Measurements from ENCODE around the gene CRAT.
"Not testable (repeated sequence)": the region's sequence is repeated elsewhere in the genome, so short reads cannot be mapped to it uniquely, and the experiment has no call there.

The CRAT gene

DNA sequence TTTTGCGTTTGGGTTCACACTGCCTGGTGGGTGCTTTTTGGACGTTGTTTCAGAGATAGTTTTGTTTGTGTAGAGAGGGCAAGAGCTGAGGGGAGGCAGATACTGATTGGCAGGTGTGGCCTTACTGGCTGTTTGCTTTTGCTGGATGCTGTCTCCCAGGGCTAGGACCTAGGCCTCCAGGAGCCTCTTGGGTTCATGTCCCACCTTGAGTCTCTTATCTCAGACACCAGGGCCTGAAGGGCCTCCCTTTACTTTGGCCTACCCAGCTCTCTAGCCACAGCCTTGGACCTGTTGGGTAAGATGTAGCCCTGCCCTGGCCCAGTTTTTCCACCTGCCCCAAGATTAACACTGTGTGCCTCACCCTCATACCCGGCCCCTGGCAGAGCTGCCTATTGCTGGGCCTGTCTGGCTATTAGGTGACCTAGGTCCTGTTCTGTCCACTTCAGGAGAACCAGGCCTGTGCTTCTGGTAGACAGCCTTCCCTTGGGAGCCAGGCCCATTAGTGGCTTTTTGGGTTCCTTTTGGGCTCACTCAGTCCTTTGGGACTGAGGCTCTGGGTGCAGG lies 14.0 kb upstream of the CRAT start:
- Histone ChIP-seq H3K27me3 (ENCODE audit: insufficient read depth, poor library complexity, severe bottlenecking) (no peaks in the 10 kb centered on the region), H3K27ac (replicated peaks) (no peak overlapping the region), H3K4me3 (replicated peaks; ENCODE audit: insufficient read depth, low read length) (no peak overlapping the region)
- DNase-seq (ENCODE audit: low read depth in 1 of 2, low spot score in 1 of 2) = no peak
- TF ChIP-seq, protein P1, sequence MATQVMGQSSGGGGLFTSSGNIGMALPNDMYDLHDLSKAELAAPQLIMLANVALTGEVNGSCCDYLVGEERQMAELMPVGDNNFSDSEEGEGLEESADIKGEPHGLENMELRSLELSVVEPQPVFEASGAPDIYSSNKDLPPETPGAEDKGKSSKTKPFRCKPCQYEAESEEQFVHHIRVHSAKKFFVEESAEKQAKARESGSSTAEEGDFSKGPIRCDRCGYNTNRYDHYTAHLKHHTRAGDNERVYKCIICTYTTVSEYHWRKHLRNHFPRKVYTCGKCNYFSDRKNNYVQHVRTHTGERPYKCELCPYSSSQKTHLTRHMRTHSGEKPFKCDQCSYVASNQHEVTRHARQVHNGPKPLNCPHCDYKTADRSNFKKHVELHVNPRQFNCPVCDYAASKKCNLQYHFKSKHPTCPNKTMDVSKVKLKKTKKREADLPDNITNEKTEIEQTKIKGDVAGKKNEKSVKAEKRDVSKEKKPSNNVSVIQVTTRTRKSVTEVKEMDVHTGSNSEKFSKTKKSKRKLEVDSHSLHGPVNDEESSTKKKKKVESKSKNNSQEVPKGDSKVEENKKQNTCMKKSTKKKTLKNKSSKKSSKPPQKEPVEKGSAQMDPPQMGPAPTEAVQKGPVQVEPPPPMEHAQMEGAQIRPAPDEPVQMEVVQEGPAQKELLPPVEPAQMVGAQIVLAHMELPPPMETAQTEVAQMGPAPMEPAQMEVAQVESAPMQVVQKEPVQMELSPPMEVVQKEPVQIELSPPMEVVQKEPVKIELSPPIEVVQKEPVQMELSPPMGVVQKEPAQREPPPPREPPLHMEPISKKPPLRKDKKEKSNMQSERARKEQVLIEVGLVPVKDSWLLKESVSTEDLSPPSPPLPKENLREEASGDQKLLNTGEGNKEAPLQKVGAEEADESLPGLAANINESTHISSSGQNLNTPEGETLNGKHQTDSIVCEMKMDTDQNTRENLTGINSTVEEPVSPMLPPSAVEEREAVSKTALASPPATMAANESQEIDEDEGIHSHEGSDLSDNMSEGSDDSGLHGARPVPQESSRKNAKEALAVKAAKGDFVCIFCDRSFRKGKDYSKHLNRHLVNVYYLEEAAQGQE (IDR thresholded peaks at IDR 0.05; ENCODE audit: insufficient replicate concordance, low read depth) = no peak
- no peak for TF ChIP-seq POLR2AphosphoS5 (IDR thresholded peaks at IDR 0.05; ENCODE audit: low read depth)
- no peak for TF ChIP-seq GABPA (IDR thresholded peaks at IDR 0.05; ENCODE audit: low read depth)
- no peak for TF ChIP-seq SPI1 (IDR thresholded peaks at IDR 0.05; ENCODE audit: borderline replicate concordance, low read depth)
- TF ChIP-seq, protein P2, sequence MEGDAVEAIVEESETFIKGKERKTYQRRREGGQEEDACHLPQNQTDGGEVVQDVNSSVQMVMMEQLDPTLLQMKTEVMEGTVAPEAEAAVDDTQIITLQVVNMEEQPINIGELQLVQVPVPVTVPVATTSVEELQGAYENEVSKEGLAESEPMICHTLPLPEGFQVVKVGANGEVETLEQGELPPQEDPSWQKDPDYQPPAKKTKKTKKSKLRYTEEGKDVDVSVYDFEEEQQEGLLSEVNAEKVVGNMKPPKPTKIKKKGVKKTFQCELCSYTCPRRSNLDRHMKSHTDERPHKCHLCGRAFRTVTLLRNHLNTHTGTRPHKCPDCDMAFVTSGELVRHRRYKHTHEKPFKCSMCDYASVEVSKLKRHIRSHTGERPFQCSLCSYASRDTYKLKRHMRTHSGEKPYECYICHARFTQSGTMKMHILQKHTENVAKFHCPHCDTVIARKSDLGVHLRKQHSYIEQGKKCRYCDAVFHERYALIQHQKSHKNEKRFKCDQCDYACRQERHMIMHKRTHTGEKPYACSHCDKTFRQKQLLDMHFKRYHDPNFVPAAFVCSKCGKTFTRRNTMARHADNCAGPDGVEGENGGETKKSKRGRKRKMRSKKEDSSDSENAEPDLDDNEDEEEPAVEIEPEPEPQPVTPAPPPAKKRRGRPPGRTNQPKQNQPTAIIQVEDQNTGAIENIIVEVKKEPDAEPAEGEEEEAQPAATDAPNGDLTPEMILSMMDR (IDR thresholded peaks at IDR 0.05; ENCODE audit: insufficient read depth, low read length) = no peak

DNA sequence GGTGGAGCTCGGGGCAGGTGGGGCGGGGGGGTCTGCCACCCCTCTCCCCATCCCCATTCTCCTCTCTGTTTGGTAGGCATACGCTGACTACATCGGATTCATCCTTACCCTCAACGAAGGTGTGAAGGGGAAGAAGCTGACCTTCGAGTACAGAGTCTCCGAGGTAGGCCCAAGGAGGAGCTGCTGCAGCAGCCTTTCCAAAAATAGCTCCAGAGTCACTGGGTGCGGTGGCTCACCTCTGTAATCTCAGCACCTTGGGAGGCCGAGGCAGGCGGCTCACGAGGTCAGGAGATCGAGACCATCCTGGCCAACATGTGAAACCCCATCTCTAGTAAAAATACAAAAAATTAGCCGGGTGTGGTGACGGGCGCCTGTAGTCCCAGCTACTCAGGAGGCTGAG lies 12.4 kb upstream of the CRAT start:
- not testable (repeated sequence) for DNase-seq (ENCODE audit: low read depth in 1 of 2, low spot score in 1 of 2); H3K4me3 ChIP-seq (replicated peaks; ENCODE audit: insufficient read depth, low read length); H3K27me3 ChIP-seq (ENCODE audit: insufficient read depth, poor library complexity, severe bottlenecking); H3K27ac ChIP-seq (replicated peaks)

DNA sequence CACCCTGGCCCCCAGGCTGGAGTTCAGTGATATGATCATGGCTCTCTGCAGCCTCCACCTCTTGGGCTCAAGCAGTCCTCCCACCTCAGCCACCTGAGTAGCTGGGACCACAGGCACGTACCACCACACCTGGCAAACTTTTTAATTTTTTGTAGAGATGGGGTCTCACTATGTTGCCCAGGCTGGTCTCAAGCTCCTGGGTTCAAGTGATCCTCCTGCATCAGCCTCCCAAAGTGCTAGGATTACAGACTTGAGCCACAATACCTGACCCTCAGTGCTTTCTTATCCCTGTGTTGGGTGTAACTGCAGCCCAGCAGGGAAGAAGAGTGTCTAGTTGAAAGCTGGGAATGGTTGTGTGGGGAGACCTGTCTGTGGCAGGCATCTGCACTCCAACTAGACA lies 11.5 kb upstream of the CRAT start:
- Histone ChIP-seq H3K27ac (replicated peaks) (no peak overlapping the region), H3K4me3 (replicated peaks; ENCODE audit: insufficient read depth, low read length) (no peak overlapping the region), H3K27me3 (ENCODE audit: insufficient read depth, poor library complexity, severe bottlenecking) (no peaks in the 10 kb centered on the region)
- DNase-seq (ENCODE audit: low read depth in 1 of 2, low spot score in 1 of 2) = no peak
- no peak for TF ChIP-seq SPI1 (IDR thresholded peaks at IDR 0.05; ENCODE audit: borderline replicate concordance, low read depth)
- TF ChIP-seq, protein P1 (IDR thresholded peaks at IDR 0.05; ENCODE audit: insufficient replicate concordance, low read depth) = no peak
- TF ChIP-seq, protein P2 (IDR thresholded peaks at IDR 0.05; ENCODE audit: insufficient read depth, low read length) = no peak
- TF ChIP-seq GABPA (IDR thresholded peaks at IDR 0.05; ENCODE audit: low read depth) = no peak
- no peak for TF ChIP-seq POLR2AphosphoS5 (IDR thresholded peaks at IDR 0.05; ENCODE audit: low read depth)

DNA sequence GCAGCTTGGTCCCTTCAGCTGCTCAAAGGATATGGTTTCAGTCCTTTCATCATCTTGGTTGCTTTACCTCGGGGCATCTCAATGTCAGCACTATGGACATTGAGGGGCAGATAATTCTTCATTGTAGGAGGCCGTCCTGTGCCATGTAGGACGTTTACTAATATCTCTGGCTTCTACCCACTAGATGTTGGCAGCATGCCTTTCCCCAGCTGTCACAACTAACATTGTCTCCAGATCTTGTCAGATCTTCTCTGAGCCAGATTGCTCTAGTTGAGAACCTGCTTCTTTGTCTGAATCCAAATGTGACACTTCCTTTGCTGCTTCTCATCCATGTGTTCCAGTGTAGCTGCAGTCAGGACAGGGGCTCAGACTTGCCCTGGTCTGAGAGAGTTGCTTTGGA lies 10.9 kb upstream of the CRAT start:
- H3K4me3 ChIP-seq (replicated peaks; ENCODE audit: insufficient read depth, low read length) = no peak overlapping the region
- TF ChIP-seq POLR2AphosphoS5 (IDR thresholded peaks at IDR 0.05; ENCODE audit: low read depth) = no peak
- TF ChIP-seq SPI1 (IDR thresholded peaks at IDR 0.05; ENCODE audit: borderline replicate concordance, low read depth) = no peak
- TF ChIP-seq GABPA (IDR thresholded peaks at IDR 0.05; ENCODE audit: low read depth) = no peak
- TF ChIP-seq, protein P1 (IDR thresholded peaks at IDR 0.05; ENCODE audit: insufficient replicate concordance, low read depth) = no peak
- TF ChIP-seq, protein P2 (IDR thresholded peaks at IDR 0.05; ENCODE audit: insufficient read depth, low read length) = no peak
- no peak for DNase-seq (ENCODE audit: low read depth in 1 of 2, low spot score in 1 of 2)
- H3K27me3 ChIP-seq (ENCODE audit: insufficient read depth, poor library complexity, severe bottlenecking) = no peaks in the 10 kb centered on the region
- no peak overlapping the region for H3K27ac ChIP-seq (replicated peaks)
